A549 (cell line): ENCODE measurements around the gene MRPL4. TPM values are rescaled to one million over a fixed set of nuclear protein-coding genes. Genes with fewer than 3 reads are reported as not detected.
A peak's percentile ranks its signal among the peaks of the same experiment; 100 is the strongest.

Experiments used
- ATAC-seq, 2 experiments: fragments of 200-7000 bp in 1 of 2; fragments of >200 bp in 1 of 2; cut with Nextera tagmentation in 1 of 2; cut with Tn5 transposase in 1 of 2; 3 replicates each; pipeline versions ENCODE4 v1.8.0 to v1.9.1; 2018 to 2020; ENCODE audit warnings: mild to moderate bottlenecking in 1 of 2, moderate library complexity in 1 of 2
- CTCF ChIA-PET: fragments of 300-600 bp; sonication (Branson Sonifier 250); formaldehyde crosslinking; extraction: SDS; loops from one replicate; lab custom pipeline; 2021; ENCODE audit warnings: antibody characterized with exemption, inconsistent platforms; lab: Yijun Ruan, JAX
- POLR2A ChIA-PET: fragments of 350-600 bp; formaldehyde crosslinking; extraction: SDS; loops from one replicate; lab custom pipeline; 2021; ENCODE audit warnings: antibody characterized with exemption, inconsistent platforms; lab: Yijun Ruan, JAX
- DNase-seq, 2 experiments: peaks; one replicate each; pipeline versions ENCODE4 v3.0.0 to v3.0.0-alpha.2; 2011 to 2016; ENCODE audit warnings: low read depth in 1 of 2, low spot score in 1 of 2
- FAIRE-seq: peaks from 2 replicates; lab custom pipeline; 2011; peaks lifted over from hg19 to GRCh38; lab: Jason Lieb, UNC
- H3K27ac ChIP-seq, 2 experiments: fragments of >200 bp; sonication (Bioruptor Twin); formaldehyde crosslinking; 3 replicates each; pipeline ENCODE4 v1.5.1; 2016 to 2017
- H3K4me1 ChIP-seq: fragments of >200 bp; sonication (Bioruptor Twin); formaldehyde crosslinking; 3 replicates; pipeline ENCODE4 v1.6.1; 2016
- H3K4me2 ChIP-seq: fragments of >200 bp; sonication (Bioruptor Twin); formaldehyde crosslinking; 3 replicates; pipeline ENCODE4 v1.6.1; 2016
- H3K4me3 ChIP-seq: fragments of >200 bp; sonication (Bioruptor Twin); formaldehyde crosslinking; 3 replicates; pipeline ENCODE4 v1.5.1; 2016
- H3K9me3 ChIP-seq: fragments of >200 bp; sonication (Bioruptor Twin); formaldehyde crosslinking; 3 replicates; pipeline ENCODE4 v1.6.1; 2016
- EHF ChIP-seq: fragments of 250-450 bp; sonication (Bioruptor Pico); IDR thresholded peaks from 2 replicates; pipeline ENCODE4 v1.5.0; 2020; ENCODE audit warnings: mild to moderate bottlenecking
- EP300 ChIP-seq, 2 experiments: fragments of >200 bp; sonication (Bioruptor Twin); formaldehyde crosslinking; IDR thresholded peaks; 2 replicates in 1 of 2; 3 replicates in 1 of 2; pipeline ENCODE4 v1.6.1; 2016 to 2017
- ESRRA ChIP-seq: fragments of 150-350 bp; IDR thresholded peaks from 2 replicates; pipeline ENCODE4 v1.6.1; 2014; ENCODE audit warnings: mild to moderate bottlenecking, low read length, borderline replicate concordance
- GATA3 ChIP-seq: IDR thresholded peaks from 2 replicates; pipeline ENCODE4 v1.6.1; 2012; ENCODE audit warnings: borderline replicate concordance
- HDAC2 ChIP-seq: fragments of 200-600 bp; sonication (generic); IDR thresholded peaks from 2 replicates; pipeline ENCODE4 v1.6.1; 2016
- HOXB13 ChIP-seq: fragments of 250-450 bp; sonication (Bioruptor Pico); IDR thresholded peaks from 2 replicates; pipeline ENCODE4 v1.5.0; 2020; ENCODE audit warnings: low read depth, mild to moderate bottlenecking, moderate library complexity
- HOXB5 ChIP-seq: fragments of 250-450 bp; sonication (Bioruptor Pico); IDR thresholded peaks from 2 replicates; pipeline ENCODE4 v1.5.0; 2020; ENCODE audit warnings: mild to moderate bottlenecking, moderate library complexity
- NFE2L2 ChIP-seq: fragments of 150-350 bp; conservative IDR thresholded peaks from 2 replicates; pipeline ENCODE4 v1.6.1; 2014; ENCODE audit warnings: low read length
- NR3C1 ChIP-seq: fragments of >200 bp; sonication (Bioruptor Twin); formaldehyde crosslinking; IDR thresholded peaks from 3 replicates; pipeline ENCODE4 v1.6.1; 2017
- PHF8 ChIP-seq: fragments of 200-600 bp; sonication (generic); IDR thresholded peaks from 2 replicates; pipeline ENCODE4 v1.6.1; 2016; ENCODE audit warnings: low read depth, mild to moderate bottlenecking, antibody characterized with exemption, moderate library complexity, borderline replicate concordance
- POLR2A ChIP-seq: IDR thresholded peaks from 2 replicates; pipeline ENCODE4 v1.6.1; 2012; ENCODE audit warnings: mild to moderate bottlenecking, low read length
- POLR2AphosphoS2 ChIP-seq: conservative IDR thresholded peaks from 2 replicates; pipeline ENCODE4 v1.6.1; 2012; ENCODE audit warnings: low read length, improper control_type of control experiment, inconsistent platforms
- RARB ChIP-seq: fragments of 250-450 bp; sonication (Bioruptor Pico); IDR thresholded peaks from 2 replicates; pipeline ENCODE4 v1.8.0; 2021; ENCODE audit warnings: mild to moderate bottlenecking, moderate library complexity
- ZC3H11A ChIP-seq: fragments of 450-650 bp; IDR thresholded peaks from 2 replicates; pipeline ENCODE4 v1.6.1; 2014; ENCODE audit warnings: antibody characterized with exemption, mild to moderate bottlenecking
- WGBS: methylation state at CpG from one replicate; pipeline ENCODE4 v1.1.6; 2017; ENCODE audit errors: missing lambda C conversion rate; 5-methylcytosine and 5-hydroxymethylcytosine counted together
- polyA plus RNA-seq, 4 experiments: library from polyadenylated mRNA; depleted of rRNA in 3 of 4; stranded (reverse); fragments of >200 nt; fragmentation: RNase III in 1 of 4; extraction: RNeasy Plus Mini Kit Qiagen cat#74134 plus additional on column Dnase treatment in 1 of 4; gene quantifications; 2 replicates in 3 of 4; 3 replicates in 1 of 4; pipeline ENCODE4 v1.2.3, GENCODE V29; 2011 to 2017
- TF ChIP-seq, protein P1 (sequence below): IDR thresholded peaks from 2 replicates; pipeline ENCODE4 v1.6.1; 2012
- TF ChIP-seq, protein P2 (sequence below): fragments of >200 bp; sonication (Bioruptor Twin); formaldehyde crosslinking; IDR thresholded peaks from 3 replicates; pipeline ENCODE4 v1.5.1; 2016
- TF ChIP-seq, protein P3 (sequence below): fragments of 150-350 bp; IDR thresholded peaks from 2 replicates; pipeline ENCODE4 v1.6.1; 2014; ENCODE audit warnings: low read depth, mild to moderate bottlenecking, low read length
- TF ChIP-seq, protein P4 (sequence below): IDR thresholded peaks from 2 replicates; pipeline ENCODE4 v1.6.1; 2012
- TF ChIP-seq, protein P5 (sequence below): IDR thresholded peaks from 2 replicates; pipeline ENCODE4 v1.6.1; 2012; ENCODE audit warnings: low read depth, borderline replicate concordance
- TF ChIP-seq, protein P6 (sequence below): fragments of 200-600 bp; sonication (generic); IDR thresholded peaks from 2 replicates; pipeline ENCODE4 v1.6.1; 2016; ENCODE audit warnings: antibody characterized with exemption, mild to moderate bottlenecking, moderate library complexity

Gene MRPL4
- polyA plus RNA-seq, 2 of the 4 experiments (the other 2 are of a cell fraction): 26.4 to 52.2 TPM

DNA sequence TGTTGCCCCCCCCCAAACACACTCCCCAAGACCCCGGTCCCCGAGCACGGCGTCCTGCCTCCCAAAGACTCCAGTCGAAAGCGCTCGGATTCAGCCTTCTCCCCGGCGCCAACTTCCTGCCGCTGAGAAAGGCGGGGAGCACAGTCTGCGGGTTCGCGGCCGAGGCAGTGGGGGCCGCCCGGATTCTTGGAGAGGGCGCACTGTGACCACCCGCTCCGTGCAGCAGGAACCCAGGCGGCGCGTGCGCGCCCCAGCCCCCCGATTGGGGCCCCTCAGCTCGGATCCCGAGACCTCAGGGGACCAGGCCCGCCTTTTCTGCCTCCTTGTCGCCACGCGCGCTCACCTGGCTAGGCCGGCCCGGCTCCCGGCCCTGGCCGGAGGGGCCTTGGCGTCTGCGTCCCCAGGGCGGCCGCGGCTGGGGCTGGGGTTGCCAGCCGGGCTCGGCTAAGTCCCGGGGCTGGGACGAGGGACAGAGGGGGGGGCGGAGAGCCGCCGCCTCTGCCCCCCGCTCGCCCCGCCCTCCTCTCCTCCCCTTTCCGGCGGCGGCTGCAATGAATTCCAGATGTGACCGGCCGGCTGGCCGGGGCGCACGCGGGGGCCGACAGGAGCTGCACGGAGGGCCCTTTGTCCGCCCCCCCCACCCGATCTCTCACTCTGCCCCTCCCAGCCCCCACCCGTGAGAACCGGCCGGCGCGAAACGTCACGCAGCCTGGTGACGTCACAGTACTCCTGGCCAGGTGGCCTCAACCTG is 21.0 kb upstream of the MRPL4 start, which contains the start of gene S1PR2:
TSS of gene S1PR2 (minus strand) at position 471 of the 751 bp plus-strand sequence. CDS start 6,426 bp downstream, outside the sequence.
- 5% methylated on average over 8 of the region's 73 CpGs for WGBS
- DNase-seq (peak; percentile 50 to 63), ATAC-seq (peak; percentile 70 to 81), FAIRE-seq (no peak)
- ChIA-PET CTCF (interaction anchor here (0.6 to 1.0 kb wide), 2 partner anchors 14 to 44 kb away, joined by 3 read pairs; no protein-coding TSS in a partner anchor), POLR2A (interaction anchor here (1.0 kb wide), 1 partner anchor 20 kb away, joined by 3 read pairs; no protein-coding TSS in a partner anchor)
- no peaks in the 10 kb centered on the region for H3K9me3 ChIP-seq
- peak within 1 kb of the TSS; percentile 99 for H3K4me2 ChIP-seq
- TF ChIP-seq, protein P1, sequence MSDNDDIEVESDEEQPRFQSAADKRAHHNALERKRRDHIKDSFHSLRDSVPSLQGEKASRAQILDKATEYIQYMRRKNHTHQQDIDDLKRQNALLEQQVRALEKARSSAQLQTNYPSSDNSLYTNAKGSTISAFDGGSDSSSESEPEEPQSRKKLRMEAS: peak; percentile 20; the same call in 1 of the 2 replicates
- TF ChIP-seq, protein P2, sequence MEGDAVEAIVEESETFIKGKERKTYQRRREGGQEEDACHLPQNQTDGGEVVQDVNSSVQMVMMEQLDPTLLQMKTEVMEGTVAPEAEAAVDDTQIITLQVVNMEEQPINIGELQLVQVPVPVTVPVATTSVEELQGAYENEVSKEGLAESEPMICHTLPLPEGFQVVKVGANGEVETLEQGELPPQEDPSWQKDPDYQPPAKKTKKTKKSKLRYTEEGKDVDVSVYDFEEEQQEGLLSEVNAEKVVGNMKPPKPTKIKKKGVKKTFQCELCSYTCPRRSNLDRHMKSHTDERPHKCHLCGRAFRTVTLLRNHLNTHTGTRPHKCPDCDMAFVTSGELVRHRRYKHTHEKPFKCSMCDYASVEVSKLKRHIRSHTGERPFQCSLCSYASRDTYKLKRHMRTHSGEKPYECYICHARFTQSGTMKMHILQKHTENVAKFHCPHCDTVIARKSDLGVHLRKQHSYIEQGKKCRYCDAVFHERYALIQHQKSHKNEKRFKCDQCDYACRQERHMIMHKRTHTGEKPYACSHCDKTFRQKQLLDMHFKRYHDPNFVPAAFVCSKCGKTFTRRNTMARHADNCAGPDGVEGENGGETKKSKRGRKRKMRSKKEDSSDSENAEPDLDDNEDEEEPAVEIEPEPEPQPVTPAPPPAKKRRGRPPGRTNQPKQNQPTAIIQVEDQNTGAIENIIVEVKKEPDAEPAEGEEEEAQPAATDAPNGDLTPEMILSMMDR: no peak
- TF ChIP-seq NFE2L2 (no peak), PHF8 (peak; percentile 64; the same call in 1 of the 2 replicates), ESRRA (no peak)
- TF ChIP-seq, protein P3, sequence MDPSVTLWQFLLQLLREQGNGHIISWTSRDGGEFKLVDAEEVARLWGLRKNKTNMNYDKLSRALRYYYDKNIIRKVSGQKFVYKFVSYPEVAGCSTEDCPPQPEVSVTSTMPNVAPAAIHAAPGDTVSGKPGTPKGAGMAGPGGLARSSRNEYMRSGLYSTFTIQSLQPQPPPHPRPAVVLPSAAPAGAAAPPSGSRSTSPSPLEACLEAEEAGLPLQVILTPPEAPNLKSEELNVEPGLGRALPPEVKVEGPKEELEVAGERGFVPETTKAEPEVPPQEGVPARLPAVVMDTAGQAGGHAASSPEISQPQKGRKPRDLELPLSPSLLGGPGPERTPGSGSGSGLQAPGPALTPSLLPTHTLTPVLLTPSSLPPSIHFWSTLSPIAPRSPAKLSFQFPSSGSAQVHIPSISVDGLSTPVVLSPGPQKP: no peak
- peaks cover 5% of the 10 kb centered on the region; the same call in 1 of the 3 replicates for H3K4me1 ChIP-seq
- peak within 1 kb of the TSS; percentile 95 for H3K4me3 ChIP-seq
- H3K27ac ChIP-seq: peak within 1 kb of the TSS; percentile 85 to 92

DNA sequence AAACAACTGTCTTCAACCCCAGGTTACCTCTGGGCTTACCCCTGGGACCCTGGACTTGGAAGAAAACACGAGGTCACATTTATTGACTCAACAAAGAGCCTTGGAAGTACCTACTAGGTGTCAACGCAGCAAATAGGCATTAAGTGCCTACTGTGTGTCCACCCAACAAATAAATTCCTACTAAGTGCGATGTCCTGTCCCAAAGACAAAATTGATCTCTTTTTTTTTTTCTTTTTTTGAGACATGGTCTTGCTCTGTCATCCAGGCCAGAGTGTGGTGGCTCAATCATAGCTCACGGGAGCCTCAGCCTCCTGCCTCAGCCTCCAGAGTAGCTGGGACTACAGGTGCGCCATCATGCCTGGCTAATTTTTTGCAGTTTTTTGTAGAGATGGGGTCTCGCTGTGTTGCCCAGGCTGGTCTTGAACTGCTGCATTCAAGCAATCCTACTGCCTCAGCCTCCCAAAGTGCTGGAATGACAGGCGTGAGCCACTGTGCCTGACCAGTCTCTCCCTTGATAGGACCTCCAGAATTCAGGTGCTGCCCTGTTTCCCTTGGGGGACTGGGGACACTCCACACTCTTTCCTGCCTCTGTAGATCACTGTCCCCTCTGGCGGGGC is 20.3 kb upstream of the MRPL4 start:
- FAIRE-seq: no peak
- WGBS: 77% methylated on average over 8 of the region's 8 CpGs
- Histone ChIP-seq H3K4me2 (peak overlapping the region; percentile 99), H3K4me3 (peak overlapping the region; percentile 95), H3K27ac (peak overlapping the region; percentile 85 to 92), H3K4me1 (peaks cover 5% of the 10 kb centered on the region; the same call in 1 of the 3 replicates), H3K9me3 (no peaks in the 10 kb centered on the region)
- DNase-seq: no peak
- no peak for ATAC-seq
- ChIA-PET CTCF (interaction anchor here (1.0 kb wide), 1 partner anchor 44 kb away, joined by 3 read pairs; no protein-coding TSS in a partner anchor), POLR2A (interaction anchor here (1.0 kb wide), 1 partner anchor 20 kb away, joined by 3 read pairs; no protein-coding TSS in a partner anchor)
- TF ChIP-seq, protein P2: no peak
- TF ChIP-seq GATA3 (no peak), HOXB5 (no peak), HOXB13 (CRISPR knock-in tag) (no peak), POLR2A (no peak)

DNA sequence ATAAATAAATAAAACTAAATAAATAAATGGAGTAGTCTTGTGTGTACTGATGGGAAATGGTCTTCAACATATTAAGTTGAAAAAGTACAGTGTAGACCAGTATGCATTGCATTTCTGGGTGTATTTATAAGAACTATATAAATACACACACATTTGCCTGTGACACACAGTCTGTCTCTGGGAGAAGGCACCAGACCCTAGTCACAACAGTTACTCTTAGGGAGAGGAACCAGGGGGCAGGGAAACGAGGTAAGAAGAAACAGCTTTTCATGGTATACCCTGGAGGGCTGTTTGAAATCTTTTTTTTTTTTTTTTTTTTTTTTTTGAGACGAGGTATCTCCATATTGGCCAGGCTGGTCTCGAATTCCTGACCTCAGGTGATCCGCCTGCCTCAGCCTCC is 18.1 kb upstream of the MRPL4 start:
- no peak overlapping the region for H3K27ac ChIP-seq
- no peak overlapping the region for H3K4me2 ChIP-seq
- POLR2A ChIA-PET: no interaction called here
- CTCF ChIA-PET: interaction anchor here (1.6 kb wide), 1 partner anchor 16 kb away, joined by 6 read pairs; no protein-coding TSS in a partner anchor
- peaks cover 16% of the 10 kb centered on the region; the same call in 1 of the 3 replicates for H3K4me1 ChIP-seq
- DNase-seq: no peak
- H3K9me3 ChIP-seq: no peaks in the 10 kb centered on the region
- no peak overlapping the region for H3K4me3 ChIP-seq
- WGBS: 48% methylated on average over 4 of the region's 4 CpGs
- no peak for ATAC-seq
- no peak for FAIRE-seq
- TF ChIP-seq NR3C1 (no peak), EP300 (IDR thresholded peaks at IDR 0.05) (no peak), ZC3H11A (no peak), HDAC2 (no peak), POLR2AphosphoS2 (no peak), EHF (no peak), RARB (CRISPR knock-in tag) (no peak)
- TF ChIP-seq, protein P4, sequence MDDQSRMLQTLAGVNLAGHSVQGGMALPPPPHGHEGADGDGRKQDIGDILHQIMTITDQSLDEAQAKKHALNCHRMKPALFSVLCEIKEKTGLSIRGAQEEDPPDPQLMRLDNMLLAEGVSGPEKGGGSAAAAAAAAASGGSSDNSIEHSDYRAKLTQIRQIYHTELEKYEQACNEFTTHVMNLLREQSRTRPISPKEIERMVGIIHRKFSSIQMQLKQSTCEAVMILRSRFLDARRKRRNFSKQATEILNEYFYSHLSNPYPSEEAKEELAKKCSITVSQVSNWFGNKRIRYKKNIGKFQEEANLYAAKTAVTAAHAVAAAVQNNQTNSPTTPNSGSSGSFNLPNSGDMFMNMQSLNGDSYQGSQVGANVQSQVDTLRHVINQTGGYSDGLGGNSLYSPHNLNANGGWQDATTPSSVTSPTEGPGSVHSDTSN: no peak
- TF ChIP-seq, protein P5, sequence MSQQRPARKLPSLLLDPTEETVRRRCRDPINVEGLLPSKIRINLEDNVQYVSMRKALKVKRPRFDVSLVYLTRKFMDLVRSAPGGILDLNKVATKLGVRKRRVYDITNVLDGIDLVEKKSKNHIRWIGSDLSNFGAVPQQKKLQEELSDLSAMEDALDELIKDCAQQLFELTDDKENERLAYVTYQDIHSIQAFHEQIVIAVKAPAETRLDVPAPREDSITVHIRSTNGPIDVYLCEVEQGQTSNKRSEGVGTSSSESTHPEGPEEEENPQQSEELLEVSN: no peak
- TF ChIP-seq, protein P6, sequence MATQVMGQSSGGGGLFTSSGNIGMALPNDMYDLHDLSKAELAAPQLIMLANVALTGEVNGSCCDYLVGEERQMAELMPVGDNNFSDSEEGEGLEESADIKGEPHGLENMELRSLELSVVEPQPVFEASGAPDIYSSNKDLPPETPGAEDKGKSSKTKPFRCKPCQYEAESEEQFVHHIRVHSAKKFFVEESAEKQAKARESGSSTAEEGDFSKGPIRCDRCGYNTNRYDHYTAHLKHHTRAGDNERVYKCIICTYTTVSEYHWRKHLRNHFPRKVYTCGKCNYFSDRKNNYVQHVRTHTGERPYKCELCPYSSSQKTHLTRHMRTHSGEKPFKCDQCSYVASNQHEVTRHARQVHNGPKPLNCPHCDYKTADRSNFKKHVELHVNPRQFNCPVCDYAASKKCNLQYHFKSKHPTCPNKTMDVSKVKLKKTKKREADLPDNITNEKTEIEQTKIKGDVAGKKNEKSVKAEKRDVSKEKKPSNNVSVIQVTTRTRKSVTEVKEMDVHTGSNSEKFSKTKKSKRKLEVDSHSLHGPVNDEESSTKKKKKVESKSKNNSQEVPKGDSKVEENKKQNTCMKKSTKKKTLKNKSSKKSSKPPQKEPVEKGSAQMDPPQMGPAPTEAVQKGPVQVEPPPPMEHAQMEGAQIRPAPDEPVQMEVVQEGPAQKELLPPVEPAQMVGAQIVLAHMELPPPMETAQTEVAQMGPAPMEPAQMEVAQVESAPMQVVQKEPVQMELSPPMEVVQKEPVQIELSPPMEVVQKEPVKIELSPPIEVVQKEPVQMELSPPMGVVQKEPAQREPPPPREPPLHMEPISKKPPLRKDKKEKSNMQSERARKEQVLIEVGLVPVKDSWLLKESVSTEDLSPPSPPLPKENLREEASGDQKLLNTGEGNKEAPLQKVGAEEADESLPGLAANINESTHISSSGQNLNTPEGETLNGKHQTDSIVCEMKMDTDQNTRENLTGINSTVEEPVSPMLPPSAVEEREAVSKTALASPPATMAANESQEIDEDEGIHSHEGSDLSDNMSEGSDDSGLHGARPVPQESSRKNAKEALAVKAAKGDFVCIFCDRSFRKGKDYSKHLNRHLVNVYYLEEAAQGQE: no peak
